Activated naive CD8-positive, alpha-beta T cell treated with anti-CD3 and anti-CD28 coated beads for 36 hours (primary cell): ENCODE measurements around the gene PPP1R13B. TPM values are rescaled to one million over a fixed set of nuclear protein-coding genes. Genes with fewer than 3 reads are reported as not detected.

Experiments used
- DNase-seq: peaks from one replicate; pipeline ENCODE4 v3.0.0; 2021
- H3K27ac Mint-ChIP-seq: one replicate; pipeline ENCODE4 v1.8.0; 2022; ENCODE audit warnings: mild to moderate bottlenecking, moderate library complexity, mixed read lengths
- H3K27me3 Mint-ChIP-seq: one replicate; pipeline ENCODE4 v1.8.0; 2022; ENCODE audit warnings: mild to moderate bottlenecking, mixed read lengths
- H3K36me3 Mint-ChIP-seq: one replicate; pipeline ENCODE4 v1.8.0; 2021; ENCODE audit warnings: mild to moderate bottlenecking, mixed read lengths
- H3K4me1 Mint-ChIP-seq: one replicate; pipeline ENCODE4 v1.8.0; 2021; ENCODE audit warnings: mixed read lengths
- H3K4me3 Mint-ChIP-seq: one replicate; pipeline ENCODE4 v1.8.0; 2022; ENCODE audit warnings: mild to moderate bottlenecking, moderate library complexity, mixed read lengths
- H3K9me3 Mint-ChIP-seq: one replicate; pipeline ENCODE4 v1.8.0; 2022; ENCODE audit warnings: mixed read lengths
- total RNA-seq, 2 experiments: library from RNA; stranded (reverse); gene quantifications; one replicate each; pipeline ENCODE4 v1.2.3, GENCODE V29; 2021

PPP1R13B gene
- total RNA-seq, 2 experiments from 2014 or later: 8.5 to 9.8 TPM

- Mint-ChIP-seq H3K4me1 (peaks cover 9% of the 10 kb centered on the region), H3K27me3 (no peaks in the 10 kb centered on the region), H3K9me3 (no peaks in the 10 kb centered on the region), H3K36me3 (no peaks in the 10 kb centered on the region), H3K27ac (no peak overlapping the region), H3K4me3 (no peak overlapping the region)
- DNase-seq: no peak
Observed at GRCh38 chr14:103884854-103885253, 37.5 kb upstream of the PPP1R13B start.

- H3K27me3 Mint-ChIP-seq: no peaks in the 10 kb centered on the region
- peaks cover 16% of the 10 kb centered on the region for H3K4me1 Mint-ChIP-seq
- H3K4me3 Mint-ChIP-seq: no peak overlapping the region
- H3K36me3 Mint-ChIP-seq: no peaks in the 10 kb centered on the region
- no peak overlapping the region for H3K27ac Mint-ChIP-seq
- no peak for DNase-seq
- no peaks in the 10 kb centered on the region for H3K9me3 Mint-ChIP-seq
Observed at GRCh38 chr14:103883263-103883523, 35.8 kb upstream of the PPP1R13B start.

GRCh38 chr14:103882503-103883262, 35.3 kb upstream of the PPP1R13B start:
- H3K9me3 Mint-ChIP-seq: no peaks in the 10 kb centered on the region
- H3K27ac Mint-ChIP-seq: no peak overlapping the region
- no peaks in the 10 kb centered on the region for H3K36me3 Mint-ChIP-seq
- no peak for DNase-seq
- H3K4me3 Mint-ChIP-seq: no peak overlapping the region
- no peaks in the 10 kb centered on the region for H3K27me3 Mint-ChIP-seq
- H3K4me1 Mint-ChIP-seq: peaks cover 16% of the 10 kb centered on the region

GRCh38 chr14:103881268-103882201, 34.2 kb upstream of the PPP1R13B start:
- H3K36me3 Mint-ChIP-seq: no peaks in the 10 kb centered on the region

GRCh38 chr14:103880348-103881267, 33.2 kb upstream of the PPP1R13B start:
- no peak overlapping the region for H3K27ac Mint-ChIP-seq
- H3K4me1 Mint-ChIP-seq: peaks cover 18% of the 10 kb centered on the region
- H3K9me3 Mint-ChIP-seq: no peaks in the 10 kb centered on the region
- H3K36me3 Mint-ChIP-seq: no peaks in the 10 kb centered on the region
- DNase-seq: peak; percentile 32
- H3K4me3 Mint-ChIP-seq: peak overlapping the region; percentile 67
- H3K27me3 Mint-ChIP-seq: no peaks in the 10 kb centered on the region

More at GRCh38 chr14:103881268-103882201, 34.2 kb upstream of the PPP1R13B start:
- no peaks in the 10 kb centered on the region for H3K9me3 Mint-ChIP-seq
- no peak overlapping the region for H3K4me3 Mint-ChIP-seq
- H3K27ac Mint-ChIP-seq: no peak overlapping the region
- peaks cover 18% of the 10 kb centered on the region for H3K4me1 Mint-ChIP-seq
- no peaks in the 10 kb centered on the region for H3K27me3 Mint-ChIP-seq
- no peak for DNase-seq

- DNase-seq: no peak
- Mint-ChIP-seq H3K36me3 (no peaks in the 10 kb centered on the region), H3K27ac (no peak overlapping the region)
Observed at GRCh38 chr14:103879570-103880347, 32.4 kb upstream of the PPP1R13B start.

GRCh38 chr14:103879118-103879569, 31.8 kb upstream of the PPP1R13B start:
- no peak for DNase-seq
- Mint-ChIP-seq H3K27ac (no peak overlapping the region), H3K27me3 (no peaks in the 10 kb centered on the region), H3K36me3 (no peaks in the 10 kb centered on the region), H3K9me3 (no peaks in the 10 kb centered on the region), H3K4me3 (no peak overlapping the region), H3K4me1 (peaks cover 23% of the 10 kb centered on the region)

More at GRCh38 chr14:103879570-103880347, 32.4 kb upstream of the PPP1R13B start:
- peak overlapping the region; percentile 67 for H3K4me3 Mint-ChIP-seq
- peaks cover 21% of the 10 kb centered on the region for H3K4me1 Mint-ChIP-seq
- H3K27me3 Mint-ChIP-seq: no peaks in the 10 kb centered on the region
- H3K9me3 Mint-ChIP-seq: no peaks in the 10 kb centered on the region

- Mint-ChIP-seq H3K27ac (no peak overlapping the region), H3K27me3 (no peaks in the 10 kb centered on the region), H3K4me1 (peaks cover 28% of the 10 kb centered on the region), H3K9me3 (no peaks in the 10 kb centered on the region), H3K36me3 (peaks cover 3% of the 10 kb centered on the region), H3K4me3 (no peak overlapping the region)
- no peak for DNase-seq
Observed at GRCh38 chr14:103878180-103878579, 30.8 kb upstream of the PPP1R13B start.

GRCh38 chr14:103875010-103875409, 27.6 kb upstream of the PPP1R13B start:
- DNase-seq: no peak
- peak overlapping the region; percentile 24 for H3K4me3 Mint-ChIP-seq
- H3K36me3 Mint-ChIP-seq: peaks cover 3% of the 10 kb centered on the region
- H3K27ac Mint-ChIP-seq: no peak overlapping the region
- H3K4me1 Mint-ChIP-seq: peaks cover 25% of the 10 kb centered on the region
- no peaks in the 10 kb centered on the region for H3K9me3 Mint-ChIP-seq
- H3K27me3 Mint-ChIP-seq: no peaks in the 10 kb centered on the region

GRCh38 chr14:103872481-103873113, 25.2 kb upstream of the PPP1R13B start:
- Mint-ChIP-seq H3K36me3 (peaks cover 3% of the 10 kb centered on the region), H3K27me3 (no peaks in the 10 kb centered on the region), H3K4me3 (peak overlapping the region; percentile 91), H3K27ac (peak overlapping the region; percentile 92), H3K9me3 (no peaks in the 10 kb centered on the region), H3K4me1 (peaks cover 18% of the 10 kb centered on the region)
- peak; percentile 41 for DNase-seq

- H3K4me3 Mint-ChIP-seq: peak overlapping the region; percentile 91
- peak; percentile 85 for DNase-seq
- H3K4me1 Mint-ChIP-seq: peaks cover 15% of the 10 kb centered on the region
- no peaks in the 10 kb centered on the region for H3K27me3 Mint-ChIP-seq
- H3K9me3 Mint-ChIP-seq: no peaks in the 10 kb centered on the region
- H3K36me3 Mint-ChIP-seq: peaks cover 3% of the 10 kb centered on the region
- peak overlapping the region; percentile 92 for H3K27ac Mint-ChIP-seq
Observed at GRCh38 chr14:103871596-103872480, 24.5 kb upstream of the PPP1R13B start.

- Mint-ChIP-seq H3K27me3 (no peaks in the 10 kb centered on the region), H3K27ac (no peak overlapping the region), H3K4me1 (peaks cover 15% of the 10 kb centered on the region), H3K4me3 (no peak overlapping the region), H3K9me3 (no peaks in the 10 kb centered on the region), H3K36me3 (peaks cover 3% of the 10 kb centered on the region)
- DNase-seq: no peak
Observed at GRCh38 chr14:103870891-103871595, 23.7 kb upstream of the PPP1R13B start.
